ENCODE results near the gene CENPB. TPM values are rescaled to one million over a fixed set of nuclear protein-coding genes. Genes with fewer than 3 reads are reported as not detected.
A peak's percentile ranks its signal among the peaks of the same experiment; 100 is the strongest.

CENPB gene
- total RNA-seq, 2 donors from 2014 or later: 49.1 to 77.1 TPM

GRCh38 chr20:3749689-3750531 is 36.6 kb downstream of the CENPB start:
- H3K36me3 ChIP-seq: no peaks in the 10 kb centered on the region
- TF ChIP-seq, protein P1, sequence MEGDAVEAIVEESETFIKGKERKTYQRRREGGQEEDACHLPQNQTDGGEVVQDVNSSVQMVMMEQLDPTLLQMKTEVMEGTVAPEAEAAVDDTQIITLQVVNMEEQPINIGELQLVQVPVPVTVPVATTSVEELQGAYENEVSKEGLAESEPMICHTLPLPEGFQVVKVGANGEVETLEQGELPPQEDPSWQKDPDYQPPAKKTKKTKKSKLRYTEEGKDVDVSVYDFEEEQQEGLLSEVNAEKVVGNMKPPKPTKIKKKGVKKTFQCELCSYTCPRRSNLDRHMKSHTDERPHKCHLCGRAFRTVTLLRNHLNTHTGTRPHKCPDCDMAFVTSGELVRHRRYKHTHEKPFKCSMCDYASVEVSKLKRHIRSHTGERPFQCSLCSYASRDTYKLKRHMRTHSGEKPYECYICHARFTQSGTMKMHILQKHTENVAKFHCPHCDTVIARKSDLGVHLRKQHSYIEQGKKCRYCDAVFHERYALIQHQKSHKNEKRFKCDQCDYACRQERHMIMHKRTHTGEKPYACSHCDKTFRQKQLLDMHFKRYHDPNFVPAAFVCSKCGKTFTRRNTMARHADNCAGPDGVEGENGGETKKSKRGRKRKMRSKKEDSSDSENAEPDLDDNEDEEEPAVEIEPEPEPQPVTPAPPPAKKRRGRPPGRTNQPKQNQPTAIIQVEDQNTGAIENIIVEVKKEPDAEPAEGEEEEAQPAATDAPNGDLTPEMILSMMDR (IDR thresholded peaks at IDR 0.05): peak; percentile 47 to 81
- H3K27ac ChIP-seq: no peak overlapping the region
- peaks cover 0 to 33% of the 10 kb centered on the region in 2 donors for H3K4me1 ChIP-seq
- H3K27me3 ChIP-seq: no peaks in the 10 kb centered on the region
- no peaks in the 10 kb centered on the region for H3K9me3 ChIP-seq
- no peak for DNase-seq (ENCODE audit: low spot score)
- H3K4me3 ChIP-seq: peak overlapping the region; percentile 3 to 20

- Histone ChIP-seq H3K36me3 (no peaks in the 10 kb centered on the region), H3K27ac (no peak overlapping the region), H3K4me1 (peaks cover 0 to 40% of the 10 kb centered on the region in 2 donors), H3K9me3 (no peaks in the 10 kb centered on the region), H3K4me3 (peak overlapping the region in 1 of 2 donors; percentile 20), H3K27me3 (no peaks in the 10 kb centered on the region)
- TF ChIP-seq, protein P1 (IDR thresholded peaks at IDR 0.05): no peak
- DNase-seq (ENCODE audit: low spot score): no peak
Observed at GRCh38 chr20:3749087-3749688, 37.4 kb downstream of the CENPB start.

DNA sequence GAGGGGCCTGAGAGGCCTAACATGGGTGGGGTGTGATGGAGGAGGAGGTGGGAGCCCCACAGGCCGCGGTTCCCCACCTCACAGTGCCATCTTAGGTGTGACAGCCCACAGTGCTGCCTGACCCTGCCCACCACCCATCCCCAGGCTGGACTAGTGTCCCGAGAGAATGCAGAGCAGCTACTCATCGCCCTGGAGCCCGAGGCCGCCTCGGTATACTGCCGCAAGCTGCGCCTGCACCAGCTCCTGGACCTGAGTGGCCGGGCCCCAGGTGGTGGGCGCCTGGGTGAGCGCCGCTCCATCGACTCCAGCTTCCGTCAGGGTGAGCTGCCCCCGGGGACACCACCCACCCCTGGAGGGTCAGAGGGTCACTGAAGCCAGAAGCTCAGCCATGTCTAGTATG is 38.5 kb downstream of the CENPB start:
- DNase-seq (ENCODE audit: low spot score): no peak
- Histone ChIP-seq H3K4me3 (no peak overlapping the region), H3K27ac (no peak overlapping the region), H3K9me3 (no peaks in the 10 kb centered on the region), H3K36me3 (no peaks in the 10 kb centered on the region), H3K4me1 (peaks cover 0 to 41% of the 10 kb centered on the region in 2 donors), H3K27me3 (no peaks in the 10 kb centered on the region)
- TF ChIP-seq, protein P1 (IDR thresholded peaks at IDR 0.05): no peak

DNA sequence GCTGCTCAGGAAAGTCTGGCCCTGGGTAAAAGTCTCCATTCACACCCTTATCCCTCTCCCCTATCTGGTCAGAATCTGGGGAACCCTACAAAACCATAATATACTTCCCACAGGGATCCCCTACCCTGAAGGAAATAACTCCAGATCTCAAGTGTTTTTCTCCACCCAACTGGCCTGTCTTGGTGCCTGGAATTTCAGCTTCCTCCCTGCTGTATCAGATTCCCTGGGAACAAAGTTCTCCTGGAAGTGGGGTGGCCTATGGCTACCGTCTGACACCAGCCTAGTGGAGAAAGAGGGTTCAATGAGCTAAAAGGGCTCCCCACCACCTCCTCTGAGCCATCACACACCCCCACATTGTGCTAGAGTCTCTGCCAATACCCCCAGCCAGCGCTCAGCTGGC is 39.1 kb downstream of the CENPB start:
- Histone ChIP-seq H3K27ac (no peak overlapping the region), H3K9me3 (no peaks in the 10 kb centered on the region), H3K27me3 (no peaks in the 10 kb centered on the region), H3K4me1 (peaks cover 0 to 36% of the 10 kb centered on the region in 2 donors), H3K36me3 (no peaks in the 10 kb centered on the region), H3K4me3 (no peak overlapping the region)
- TF ChIP-seq, protein P1 (IDR thresholded peaks at IDR 0.05): no peak
- no peak for DNase-seq (ENCODE audit: low spot score)

DNA sequence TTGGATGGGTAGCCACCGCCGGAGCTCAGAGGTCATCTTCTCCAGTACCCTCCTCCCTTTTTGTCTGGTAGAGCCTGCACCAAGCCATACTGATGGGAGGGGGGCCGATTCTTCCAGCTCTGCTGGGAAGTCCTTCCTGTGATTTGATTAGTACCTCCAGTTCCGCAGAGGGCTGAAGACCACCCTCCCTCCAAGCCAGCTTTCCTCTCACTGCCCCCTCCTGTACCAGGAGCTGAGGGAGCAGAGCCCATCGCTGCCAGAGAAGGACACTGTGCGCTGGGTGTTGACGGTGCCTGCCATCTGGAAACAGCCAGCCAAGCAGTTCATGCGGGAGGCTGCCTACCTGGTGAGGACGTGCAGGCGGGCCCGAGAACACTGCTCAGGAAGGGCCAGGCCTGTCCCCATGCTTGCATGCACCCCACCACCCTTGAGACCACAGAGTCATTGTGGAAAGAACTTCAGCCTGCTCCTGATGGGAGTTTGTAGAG is 40.8 kb downstream of the CENPB start:
- Histone ChIP-seq H3K9me3 (no peaks in the 10 kb centered on the region), H3K4me3 (peak overlapping the region in 1 of 2 donors; percentile 2), H3K27ac (no peak overlapping the region), H3K36me3 (no peaks in the 10 kb centered on the region), H3K4me1 (peaks cover 0 to 27% of the 10 kb centered on the region in 2 donors), H3K27me3 (no peaks in the 10 kb centered on the region)
- TF ChIP-seq, protein P1 (IDR thresholded peaks at IDR 0.05): no peak
- no peak for DNase-seq (ENCODE audit: low spot score)

Data from right atrium auricular region (tissue), 2 donors.